NCI-H526 (cell line): ENCODE data around the gene IBSP.

Experiments used
- DNase-seq, 2 experiments: peaks; one replicate each; lab custom pipeline; 2025; lab: John Stamatoyannopoulos, UW

The IBSP gene

GRCh38 chr4:87838890-87839591 is 39.7 kb downstream of the IBSP start:
- peak; percentile 42 to 65 for DNase-seq

DNA sequence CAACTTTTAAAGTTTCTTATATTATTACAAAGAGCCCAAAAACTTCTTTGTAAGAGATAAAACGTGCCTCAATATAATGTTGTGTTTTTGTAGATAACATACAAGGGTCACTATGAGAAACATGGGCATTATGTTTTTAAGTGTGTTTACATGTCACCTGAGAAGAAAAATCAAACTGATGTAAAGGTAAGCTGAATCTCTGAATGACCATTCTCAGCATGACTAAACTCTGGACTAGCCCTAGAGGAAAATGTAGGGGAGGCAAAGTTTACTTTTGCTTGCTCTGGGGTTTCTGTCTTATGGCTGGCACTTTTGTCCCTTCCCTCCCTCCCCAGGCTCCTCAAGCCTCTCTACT is 40.2 kb downstream of the IBSP start:
- no peak for DNase-seq

DNA sequence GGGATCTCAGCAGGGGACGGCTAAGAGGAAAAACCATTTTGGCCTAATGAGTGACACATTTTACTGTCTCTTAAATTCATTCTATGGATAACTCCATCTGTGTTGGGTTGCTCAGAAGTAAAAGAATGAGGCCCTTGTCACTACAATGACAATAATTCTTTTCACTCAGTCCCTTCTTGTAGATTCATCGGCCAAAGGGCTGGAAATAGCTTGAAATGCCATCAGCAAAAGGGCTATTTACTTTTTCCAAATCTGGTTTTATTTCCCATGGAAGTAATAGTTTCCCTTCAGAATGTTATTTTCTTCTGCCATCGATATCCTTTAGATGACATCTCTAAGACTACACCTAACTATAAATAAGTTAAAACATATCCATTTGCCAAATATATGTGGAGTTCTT is 40.8 kb downstream of the IBSP start:
- DNase-seq = no peak

GRCh38 chr4:87843936-87844335 is 44.6 kb downstream of the IBSP start:
- no peak for DNase-seq

DNA sequence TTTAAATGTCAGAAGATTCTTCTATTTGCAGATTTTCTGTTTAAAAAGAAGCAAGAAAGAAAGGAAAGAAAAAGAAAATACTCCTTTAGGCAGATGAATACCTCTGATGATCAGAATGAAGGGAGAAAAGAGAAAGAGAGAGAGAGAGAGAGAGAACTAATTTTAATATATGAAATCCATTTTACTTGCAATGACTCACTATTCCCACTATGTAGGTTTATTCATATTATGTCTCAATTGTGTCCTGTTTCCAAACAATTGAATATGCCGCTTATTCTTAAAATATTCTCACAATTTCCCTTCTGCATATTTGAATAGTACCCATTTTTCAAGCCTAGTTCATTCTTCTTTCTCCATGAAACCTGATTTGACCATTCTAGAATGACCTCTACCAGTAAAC is 45.1 kb downstream of the IBSP start:
- DNase-seq = no peak

GRCh38 chr4:87846226-87846625 is 46.9 kb downstream of the IBSP start:
- DNase-seq = no peak

DNA sequence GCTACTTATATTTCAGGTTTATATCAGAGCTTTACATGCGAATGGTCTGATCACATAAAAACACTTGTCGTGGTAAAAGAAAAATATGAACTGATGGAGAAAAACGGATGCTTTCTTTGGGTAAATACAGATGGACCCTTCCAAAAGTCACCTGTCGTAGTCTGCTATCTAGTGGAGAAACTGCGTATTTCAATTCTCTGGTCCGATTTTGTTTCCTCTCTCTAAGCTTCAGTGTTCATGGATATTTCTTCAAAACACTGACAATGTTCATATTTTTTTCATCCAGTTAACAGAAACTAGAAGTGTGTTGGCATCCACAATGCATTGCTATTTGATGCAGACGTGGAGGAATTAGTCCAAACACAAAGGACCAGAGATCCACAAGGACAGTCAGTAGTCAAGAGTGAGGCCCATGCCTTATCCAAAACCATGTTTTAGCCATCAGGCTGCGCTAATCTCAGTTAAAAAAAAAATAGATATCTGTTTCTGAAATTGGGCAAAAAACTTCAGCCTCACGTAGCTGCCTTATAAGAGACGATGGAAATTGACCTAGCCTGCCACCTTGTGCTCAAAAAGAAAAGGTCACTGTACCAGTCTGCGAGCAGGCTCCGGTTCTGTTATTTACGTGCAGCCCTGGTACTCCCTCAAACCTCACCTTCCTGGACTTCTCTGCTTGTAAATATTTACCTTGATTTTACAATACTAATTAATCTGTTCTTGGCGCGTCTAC is 49.4 kb downstream of the IBSP start:
- peak; percentile 5 to 51 for DNase-seq

GRCh38 chr4:87849612-87850011 is 50.3 kb downstream of the IBSP start:
- no peak for DNase-seq

DNA sequence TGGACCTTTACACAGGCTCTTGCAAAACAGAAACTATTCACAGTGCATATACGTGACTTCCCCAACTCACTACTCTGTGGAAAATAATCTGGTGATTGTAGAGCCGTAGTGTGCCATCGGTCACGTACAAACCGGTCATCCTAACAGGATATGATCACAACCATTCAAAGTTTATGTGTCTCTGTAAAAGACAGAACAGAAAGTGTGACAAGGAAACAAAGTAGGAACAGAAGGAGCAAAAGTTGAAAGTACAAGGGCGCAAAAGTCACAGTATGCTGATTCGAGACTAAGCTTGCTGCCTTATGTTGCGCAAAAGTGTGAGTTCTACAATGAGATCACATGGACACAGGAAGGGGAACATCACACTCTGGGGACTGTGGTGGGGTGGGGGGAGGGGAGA is 52.0 kb downstream of the IBSP start:
- DNase-seq = no peak

DNA sequence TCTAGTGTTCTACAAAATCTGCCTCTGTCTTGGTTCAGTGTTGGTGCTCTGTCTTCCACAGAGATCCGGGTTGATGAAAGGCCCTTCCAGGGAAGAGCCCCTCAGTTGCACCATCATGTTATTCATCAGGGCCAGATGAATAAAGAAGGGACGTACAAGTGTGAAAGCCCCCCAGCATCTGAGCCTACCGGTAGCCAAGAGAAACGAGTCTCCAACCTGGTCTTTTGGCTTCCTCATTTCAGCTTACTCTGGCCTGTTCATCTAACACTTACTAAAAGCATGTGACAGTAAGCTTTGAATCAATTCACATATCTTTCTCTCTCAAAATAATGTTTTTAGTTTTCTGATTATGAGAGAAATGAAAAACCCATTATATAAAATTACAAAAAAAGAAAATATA is 52.6 kb downstream of the IBSP start:
- no peak for DNase-seq

- peak in 1 of 2 experiments; percentile 73 for DNase-seq
Measured at GRCh38 chr4:87853108-87853507, 53.8 kb downstream of the IBSP start.

- DNase-seq = no peak
Measured at GRCh38 chr4:87853891-87854290, 54.5 kb downstream of the IBSP start.

DNA sequence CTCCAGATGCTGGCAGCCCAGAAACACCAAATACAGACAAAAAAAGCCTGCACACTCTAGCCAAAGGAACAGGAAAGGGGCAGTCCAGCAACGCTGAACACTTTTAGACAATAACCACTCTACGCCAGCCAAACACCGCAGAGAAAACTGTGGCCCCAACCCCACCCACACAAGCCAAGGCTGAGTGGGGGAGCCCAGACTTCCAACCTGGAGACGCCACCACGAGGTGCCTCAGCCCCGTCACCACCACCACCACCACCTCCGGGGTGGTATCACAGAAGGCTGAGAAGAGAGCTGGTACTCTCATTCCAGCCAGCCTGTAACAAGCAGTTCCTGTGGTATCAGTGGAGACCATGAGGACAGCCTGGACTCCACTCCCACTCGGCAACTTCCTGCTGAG is 56.2 kb downstream of the IBSP start:
- DNase-seq = no peak

DNA sequence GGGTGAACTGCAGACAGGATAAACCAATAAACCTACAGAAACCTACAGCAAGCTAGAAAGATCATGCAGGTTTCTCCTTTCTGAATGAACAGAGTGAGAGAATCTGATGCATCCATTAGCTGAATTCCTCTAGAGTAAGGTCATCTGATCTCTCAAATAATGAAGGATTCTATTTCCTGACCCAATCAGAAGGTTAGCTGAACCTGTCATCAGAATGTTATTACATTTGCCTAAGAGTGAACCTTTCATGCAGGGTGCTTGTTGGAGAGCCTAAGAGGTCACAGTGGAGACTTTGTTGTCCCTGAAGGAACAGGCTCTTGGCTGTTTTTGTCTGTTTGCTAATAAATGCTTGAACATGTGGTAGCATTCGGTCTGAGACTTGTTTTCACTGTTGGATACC is 57.5 kb downstream of the IBSP start:
- DNase-seq = no peak

DNA sequence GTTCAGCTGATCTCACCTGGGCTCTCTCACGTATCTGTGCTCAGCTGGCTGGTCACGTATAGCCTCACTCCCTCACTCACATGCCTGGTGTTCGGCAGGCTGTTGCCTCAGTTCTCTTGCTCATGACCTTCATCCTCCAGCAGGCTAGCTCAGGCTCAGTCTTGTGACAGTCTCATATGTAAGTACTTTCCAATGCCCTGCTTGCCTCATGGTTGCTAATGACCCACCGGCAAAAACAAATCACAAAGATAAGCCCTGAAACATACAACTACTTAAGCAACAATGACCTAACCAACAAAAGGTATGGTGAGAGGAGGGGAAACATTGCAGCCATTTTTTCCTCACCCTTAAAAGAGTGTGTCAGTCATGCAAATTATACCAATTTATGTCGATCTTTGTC is 58.4 kb downstream of the IBSP start:
- no peak for DNase-seq
